ENCODE data around the gene GCA. TPM values are rescaled to one million over a fixed set of nuclear protein-coding genes. Genes with fewer than 3 reads are reported as not detected.

The GCA gene
- total and polyA plus RNA-seq, 2 of the 4 experiments (the other 2 are of a cell fraction), result 2.2 to 3.6 TPM

DNA sequence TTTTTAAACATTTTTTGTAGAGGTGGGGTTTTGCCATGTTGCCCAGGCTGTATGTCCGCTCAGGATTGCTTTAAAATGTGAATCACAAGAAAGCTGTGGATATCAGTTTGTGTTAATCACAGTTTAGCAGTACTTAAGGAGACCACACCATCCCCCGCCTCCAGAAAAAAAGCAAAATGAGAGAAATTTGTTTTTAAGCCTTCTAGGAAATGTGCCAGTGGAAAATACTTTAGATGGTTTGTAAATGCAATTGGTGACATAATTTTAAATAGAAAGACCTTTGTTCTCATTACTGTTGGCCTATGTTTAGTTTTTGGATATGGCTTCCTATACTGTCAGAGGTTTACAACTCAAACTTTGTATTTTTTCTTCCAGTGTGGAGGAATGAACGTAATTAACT is 27.0 kb downstream of the GCA start:
- no peak overlapping the region for H3K4me3 ChIP-seq (ENCODE audit: insufficient read depth, low read depth, low read length)
- H3K79me1 ChIP-seq (ENCODE audit: low read depth in 1 of 2, low read length in 2 of 2), result no peaks in the 10 kb centered on the region
- H3K9ac ChIP-seq (ENCODE audit: low read depth, low read length), result no peak overlapping the region
- TF ChIP-seq POLR2A (IDR thresholded peaks at IDR 0.05; ENCODE audit: low read depth, low read length) (no peak), MAFK (IDR thresholded peaks at IDR 0.05; ENCODE audit: low read depth, low read length) (no peak), RCOR1 (IDR thresholded peaks at IDR 0.05; ENCODE audit: insufficient replicate concordance, low read length) (no peak), MXI1 (IDR thresholded peaks at IDR 0.05; ENCODE audit: borderline replicate concordance, low read depth, low read length) (no peak), SMC3 (IDR thresholded peaks at IDR 0.05; ENCODE audit: low read depth, low read length) (no peak), NFE2L2 (IDR thresholded peaks at IDR 0.05; ENCODE audit: low read depth, low read length) (no peak), RFX5 (IDR thresholded peaks at IDR 0.05; ENCODE audit: low read depth, low read length) (no peak), RAD21 (IDR thresholded peaks at IDR 0.05; ENCODE audit: low read length) (no peak), MAZ (IDR thresholded peaks at IDR 0.05; ENCODE audit: borderline replicate concordance, low read depth, low read length) (no peak), CHD1 (IDR thresholded peaks at IDR 0.05; ENCODE audit: low read depth, low read length) (no peak), CEBPB (IDR thresholded peaks at IDR 0.05; ENCODE audit: low read depth, low read length) (no peak)
- TF ChIP-seq, protein P1, sequence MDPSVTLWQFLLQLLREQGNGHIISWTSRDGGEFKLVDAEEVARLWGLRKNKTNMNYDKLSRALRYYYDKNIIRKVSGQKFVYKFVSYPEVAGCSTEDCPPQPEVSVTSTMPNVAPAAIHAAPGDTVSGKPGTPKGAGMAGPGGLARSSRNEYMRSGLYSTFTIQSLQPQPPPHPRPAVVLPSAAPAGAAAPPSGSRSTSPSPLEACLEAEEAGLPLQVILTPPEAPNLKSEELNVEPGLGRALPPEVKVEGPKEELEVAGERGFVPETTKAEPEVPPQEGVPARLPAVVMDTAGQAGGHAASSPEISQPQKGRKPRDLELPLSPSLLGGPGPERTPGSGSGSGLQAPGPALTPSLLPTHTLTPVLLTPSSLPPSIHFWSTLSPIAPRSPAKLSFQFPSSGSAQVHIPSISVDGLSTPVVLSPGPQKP (IDR thresholded peaks at IDR 0.05; ENCODE audit: borderline replicate concordance, low read depth, low read length), result no peak
- TF ChIP-seq, protein P2, sequence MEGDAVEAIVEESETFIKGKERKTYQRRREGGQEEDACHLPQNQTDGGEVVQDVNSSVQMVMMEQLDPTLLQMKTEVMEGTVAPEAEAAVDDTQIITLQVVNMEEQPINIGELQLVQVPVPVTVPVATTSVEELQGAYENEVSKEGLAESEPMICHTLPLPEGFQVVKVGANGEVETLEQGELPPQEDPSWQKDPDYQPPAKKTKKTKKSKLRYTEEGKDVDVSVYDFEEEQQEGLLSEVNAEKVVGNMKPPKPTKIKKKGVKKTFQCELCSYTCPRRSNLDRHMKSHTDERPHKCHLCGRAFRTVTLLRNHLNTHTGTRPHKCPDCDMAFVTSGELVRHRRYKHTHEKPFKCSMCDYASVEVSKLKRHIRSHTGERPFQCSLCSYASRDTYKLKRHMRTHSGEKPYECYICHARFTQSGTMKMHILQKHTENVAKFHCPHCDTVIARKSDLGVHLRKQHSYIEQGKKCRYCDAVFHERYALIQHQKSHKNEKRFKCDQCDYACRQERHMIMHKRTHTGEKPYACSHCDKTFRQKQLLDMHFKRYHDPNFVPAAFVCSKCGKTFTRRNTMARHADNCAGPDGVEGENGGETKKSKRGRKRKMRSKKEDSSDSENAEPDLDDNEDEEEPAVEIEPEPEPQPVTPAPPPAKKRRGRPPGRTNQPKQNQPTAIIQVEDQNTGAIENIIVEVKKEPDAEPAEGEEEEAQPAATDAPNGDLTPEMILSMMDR (conservative IDR thresholded peaks at IDR 0.05; ENCODE audit: low read depth, low read length), result no peak
- H4K91ac ChIP-seq (ENCODE audit: insufficient read depth, low read depth, low read length), result no peak overlapping the region
- POLR2A ChIA-PET (ENCODE audit: unreplicated experiment), result no interaction called here
- H3K14ac ChIP-seq (replicated peaks; ENCODE audit: low read depth, low read length), result no peak overlapping the region
- H2AK5ac ChIP-seq (ENCODE audit: low read depth, low read length), result no peak overlapping the region
- no peak overlapping the region for H4K8ac ChIP-seq (ENCODE audit: low read depth in 2 of 2, low read length in 2 of 2)
- no peak overlapping the region for H3K4me2 ChIP-seq (ENCODE audit: low read depth, low read length)
- no peaks in the 10 kb centered on the region for H3K36me3 ChIP-seq (ENCODE audit: control insufficient read depth, insufficient read depth, low read length)
- no peak overlapping the region for H3K18ac ChIP-seq (ENCODE audit: low read depth, low read length)
- no peak overlapping the region for H2BK120ac ChIP-seq (ENCODE audit: low read depth, low read length)
- no peak overlapping the region for H4K5ac ChIP-seq (ENCODE audit: low read depth, low read length)
- no peak overlapping the region for H3K27ac ChIP-seq (ENCODE audit: insufficient read depth, low read length)
- no TSS peak for BruUV-seq (replicated peaks)
- no peak overlapping the region for H2BK5ac ChIP-seq (ENCODE audit: low read depth, low read length, poor library complexity, severe bottlenecking)
- H3K9me1 ChIP-seq (ENCODE audit: insufficient read depth, low read length), result no peaks in the 10 kb centered on the region
- H2AK9ac ChIP-seq (replicated peaks; ENCODE audit: low read depth, low read length, poor library complexity), result no peak overlapping the region
- no peak overlapping the region for H2BK20ac ChIP-seq (ENCODE audit: low read depth, low read length)
- no peaks in the 10 kb centered on the region for H3K4me1 ChIP-seq (ENCODE audit: control insufficient read depth, insufficient read depth, low read length)
- ATAC-seq (ENCODE audit: low read depth) (no peak), DNase-seq (no peak)
- H3K27me3 ChIP-seq (ENCODE audit: control insufficient read depth, insufficient read depth, low read length), result no peaks in the 10 kb centered on the region
- no peak overlapping the region for H2AFZ ChIP-seq (replicated peaks; ENCODE audit: low read length, poor library complexity)
- no peak overlapping the region for H3K56ac ChIP-seq (ENCODE audit: extremely low read depth, insufficient read depth, low read length)
- in situ Hi-C loops (cut with MboI; ENCODE audit: low sequenced_read_pairs) (no loop called here), intact Hi-C loops (cut with micrococcal nuclease) (no loop called here), dilution Hi-C loops (cut with HindIII; ENCODE audit: low sequenced_read_pairs, unreplicated experiment) (no loop called here)
- no peaks in the 10 kb centered on the region for H4K20me1 ChIP-seq (ENCODE audit: insufficient read depth, low read length)
- no CpG with 5 or more reads among the region's 3 CpGs for WGBS, 2 experiments (ENCODE audit: extremely low coverage in 2 of 2, insufficient read length in 1 of 2)
- no peak overlapping the region for H3K23ac ChIP-seq (ENCODE audit: low read depth, low read length)
- CTCF ChIA-PET, result no interaction called here
- H3K9me3 ChIP-seq (ENCODE audit: control insufficient read depth, insufficient read depth, low read length), result no peaks in the 10 kb centered on the region
- no peak overlapping the region for H3K4ac ChIP-seq (ENCODE audit: low read depth, low read length)
- no peak overlapping the region for H2BK15ac ChIP-seq (ENCODE audit: low read depth, low read length)

Measured in IMR-90 (cell line).